Inflammatory macrophage treated with lipopolysaccharide for 1 hour (primary cell): ENCODE results near the gene GADD45GIP1.
"Not testable (repeated sequence)": the region's sequence is repeated elsewhere in the genome, so short reads cannot be mapped to it uniquely, and the experiment has no call there.

Experiments used
- DNase-seq, 2 donors: peaks; one replicate each; pipeline ENCODE4 v3.0.0-alpha.2; 2020 to 2022

Gene GADD45GIP1

GRCh38 chr19:12955996-12956395 lies 1.0 kb downstream of the GADD45GIP1 start:
- DNase-seq, result no peak

DNA sequence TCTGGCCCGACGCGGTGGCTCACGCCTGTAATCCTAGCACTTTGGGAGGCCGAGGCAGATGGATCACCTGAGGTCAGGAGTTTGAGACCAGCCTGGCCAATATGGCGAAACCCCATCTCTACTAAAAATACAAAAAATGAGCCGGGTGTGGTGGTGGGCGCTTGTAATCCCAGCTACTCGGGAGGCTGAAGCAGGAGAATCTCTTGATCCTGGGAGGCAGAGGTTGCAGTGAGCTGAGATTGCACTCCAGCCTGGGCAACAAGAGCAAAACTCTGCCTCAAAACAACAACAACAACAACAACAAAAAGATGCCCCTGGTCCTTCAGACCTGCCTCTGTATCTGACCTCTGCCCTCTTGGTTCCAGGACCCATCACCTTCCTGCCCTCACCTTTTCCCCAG lies 1.4 kb downstream of the GADD45GIP1 start:
- not testable (repeated sequence) for DNase-seq

DNA sequence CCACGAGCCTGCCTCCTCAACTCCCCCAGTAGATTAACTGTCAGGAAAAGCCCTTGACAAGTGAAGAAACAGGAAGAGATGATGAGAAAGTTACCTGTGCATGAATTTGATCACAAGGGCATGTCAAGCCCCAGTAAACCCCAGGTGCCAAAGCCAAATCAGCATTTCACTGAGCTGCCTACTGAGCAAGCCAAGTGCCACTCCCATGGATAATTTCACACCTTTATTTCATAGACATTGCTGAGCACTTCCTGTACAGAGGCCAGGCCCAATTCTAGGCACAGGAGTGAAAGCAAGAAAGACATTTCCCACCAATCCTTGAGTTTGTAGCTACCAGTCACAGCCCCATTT lies 2.4 kb downstream of the GADD45GIP1 start:
- DNase-seq, result no peak

DNA sequence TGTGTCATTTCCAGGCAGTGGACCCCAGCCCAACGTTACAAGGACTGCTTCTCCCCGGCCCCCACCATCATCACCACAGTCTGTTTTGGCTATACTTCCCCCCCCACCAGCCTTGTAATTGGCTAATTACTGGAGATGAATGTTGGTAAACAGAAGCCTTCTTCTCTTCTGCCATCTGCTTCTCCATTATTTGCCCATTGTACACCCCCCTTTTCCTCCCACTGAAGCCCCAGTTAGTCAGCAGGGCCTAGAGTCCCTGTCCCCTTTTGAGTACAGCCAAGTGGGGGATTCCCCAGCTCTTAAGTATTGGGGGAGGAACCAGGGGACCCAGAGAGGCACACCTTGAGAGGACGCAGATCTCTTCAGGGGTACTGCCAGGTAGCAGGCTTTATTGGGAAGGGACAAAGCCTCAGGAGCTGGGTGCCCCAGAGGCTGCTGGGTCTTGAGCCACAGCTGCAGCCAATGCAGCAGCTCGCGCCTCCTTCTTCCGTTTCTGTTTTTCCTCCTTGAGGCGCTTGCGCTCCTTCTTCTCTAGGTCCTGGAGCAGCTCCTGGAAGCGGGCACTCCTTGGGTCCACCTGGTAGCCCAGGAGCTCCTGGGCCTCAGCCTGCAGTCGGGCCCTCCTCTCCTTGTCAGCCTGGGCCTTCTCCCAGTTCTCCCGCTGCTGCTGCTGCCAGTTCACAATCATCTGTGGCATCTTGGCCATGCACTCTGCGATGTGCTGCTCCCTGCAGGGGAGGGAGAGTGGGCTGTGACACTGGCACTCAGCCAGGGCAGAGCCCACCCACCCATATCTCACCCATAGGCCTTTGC lies 3.0 kb downstream of the GADD45GIP1 start:
- DNase-seq, result no peak

DNA sequence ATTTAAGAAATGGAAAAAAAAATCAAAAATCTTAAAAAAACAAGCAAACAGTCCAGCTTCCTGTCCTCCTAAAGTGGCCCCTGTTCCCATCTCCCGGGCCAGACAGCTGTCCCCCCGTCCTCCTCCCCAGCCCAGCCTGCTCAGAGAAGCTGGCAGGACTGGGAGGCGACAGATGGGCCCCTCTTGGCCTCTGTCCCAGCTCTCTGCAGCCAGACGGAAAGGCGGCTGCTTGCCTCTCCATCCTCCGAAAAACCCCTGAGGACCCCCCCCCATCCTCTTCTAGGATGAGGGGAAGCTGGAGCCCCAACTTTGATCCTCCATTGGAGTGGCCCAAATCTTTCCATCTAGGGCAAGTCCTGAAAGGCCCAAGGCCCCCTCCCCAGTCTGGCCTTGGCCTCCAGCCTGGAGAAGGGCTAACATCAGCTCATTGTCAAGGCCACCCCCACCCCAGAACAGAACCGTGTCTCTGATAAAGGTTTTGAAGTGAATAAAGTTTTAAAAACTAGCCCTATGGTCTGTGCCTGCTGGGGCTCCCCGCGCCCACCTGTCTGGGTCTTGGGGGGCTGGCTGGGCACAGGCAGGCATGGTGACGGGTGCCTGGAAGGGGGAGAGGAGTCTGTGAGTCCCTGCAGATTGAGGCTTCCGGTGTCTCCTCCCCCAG lies 3.8 kb downstream of the GADD45GIP1 start:
- DNase-seq, result no peak

DNA sequence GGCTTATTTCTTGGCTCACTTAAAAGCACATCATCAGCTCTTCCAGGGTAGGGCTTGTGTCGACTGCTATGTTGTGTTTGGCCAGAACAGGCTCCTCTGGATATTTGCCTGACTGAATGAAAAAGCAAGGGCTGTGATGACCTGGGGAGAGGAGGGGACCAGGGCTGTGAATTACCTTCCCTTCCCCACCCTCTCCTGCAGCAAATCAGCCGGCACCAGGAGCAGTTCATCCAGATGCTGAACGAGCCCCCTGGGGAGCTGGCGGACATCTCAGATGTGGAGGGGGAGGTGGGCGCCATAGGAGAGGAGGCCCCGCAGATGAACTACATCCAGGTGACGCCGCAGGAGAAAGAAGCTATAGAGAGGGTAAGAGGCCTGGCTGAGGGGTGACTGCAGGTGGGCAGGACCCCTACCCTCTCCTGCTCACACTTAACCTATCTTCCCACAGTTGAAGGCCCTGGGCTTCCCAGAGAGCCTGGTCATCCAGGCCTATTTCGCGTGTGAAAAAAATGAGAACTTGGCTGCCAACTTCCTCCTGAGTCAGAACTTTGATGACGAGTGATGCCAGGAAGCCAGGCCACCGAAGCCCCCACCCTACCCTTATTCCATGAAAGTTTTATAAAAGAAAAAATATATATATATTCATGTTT lies 4.4 kb downstream of the GADD45GIP1 start:
- DNase-seq, result peak in 1 of 2 donors; percentile 61

DNA sequence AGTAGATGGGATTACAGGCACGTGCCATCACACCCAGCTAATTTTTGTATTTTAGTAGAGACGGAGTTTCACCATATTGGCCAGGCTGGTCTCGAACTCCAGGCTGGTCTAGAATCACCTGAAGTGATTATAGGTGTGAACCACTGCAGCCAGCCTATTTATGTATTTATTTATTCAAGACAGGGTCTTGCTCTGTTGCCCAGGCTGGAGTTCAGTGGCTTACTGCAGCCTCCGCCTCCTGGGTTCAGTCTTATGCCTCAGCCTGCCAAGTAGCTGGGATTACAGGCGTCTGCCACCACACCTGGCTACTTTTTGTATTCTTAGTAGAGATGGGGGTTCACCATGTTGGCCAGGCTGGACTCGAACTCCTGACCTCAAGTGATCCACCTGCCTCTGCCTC lies 5.0 kb downstream of the GADD45GIP1 start:
- not testable (repeated sequence) for DNase-seq

GRCh38 chr19:12949363-12950283 lies 7.4 kb downstream of the GADD45GIP1 start:
- DNase-seq, result no peak

DNA sequence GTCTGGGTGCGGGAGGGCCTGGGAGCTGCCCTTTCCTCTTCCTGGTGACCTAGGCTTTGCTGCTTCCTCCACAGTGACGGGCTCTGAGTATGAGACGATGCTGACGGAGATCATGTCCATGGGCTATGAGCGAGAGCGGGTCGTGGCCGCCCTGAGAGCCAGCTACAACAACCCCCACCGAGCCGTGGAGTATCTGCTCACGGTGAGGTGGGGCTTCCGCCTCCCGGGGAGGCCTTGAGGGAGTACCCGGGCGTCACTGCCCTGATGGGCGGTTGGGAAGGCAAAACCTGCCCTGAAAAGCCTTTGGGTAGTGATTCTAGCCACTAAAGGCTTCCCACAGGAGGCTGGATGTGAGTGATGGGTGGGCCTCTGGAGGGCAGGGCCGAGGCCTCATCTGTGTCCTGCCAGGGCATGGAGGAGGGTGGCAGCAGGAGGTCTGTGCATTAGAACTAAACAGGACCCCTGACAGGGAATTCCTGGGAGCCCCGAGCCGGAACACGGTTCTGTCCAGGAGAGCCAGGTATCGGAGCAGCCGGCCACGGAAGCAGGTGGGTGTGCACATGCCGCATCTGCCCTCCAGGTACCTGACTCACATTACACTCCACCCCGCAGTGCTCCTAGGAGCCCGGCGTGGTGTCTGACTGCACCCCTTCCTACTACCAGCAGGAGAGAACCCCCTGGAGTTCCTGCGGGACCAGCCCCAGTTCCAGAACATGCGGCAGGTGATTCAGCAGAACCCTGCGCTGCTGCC lies 8.2 kb downstream of the GADD45GIP1 start:
- no peak for DNase-seq

- no peak for DNase-seq
These were observed 9.1 kb downstream of the GADD45GIP1 start for GRCh38 chr19:12947702-12948611.

DNA sequence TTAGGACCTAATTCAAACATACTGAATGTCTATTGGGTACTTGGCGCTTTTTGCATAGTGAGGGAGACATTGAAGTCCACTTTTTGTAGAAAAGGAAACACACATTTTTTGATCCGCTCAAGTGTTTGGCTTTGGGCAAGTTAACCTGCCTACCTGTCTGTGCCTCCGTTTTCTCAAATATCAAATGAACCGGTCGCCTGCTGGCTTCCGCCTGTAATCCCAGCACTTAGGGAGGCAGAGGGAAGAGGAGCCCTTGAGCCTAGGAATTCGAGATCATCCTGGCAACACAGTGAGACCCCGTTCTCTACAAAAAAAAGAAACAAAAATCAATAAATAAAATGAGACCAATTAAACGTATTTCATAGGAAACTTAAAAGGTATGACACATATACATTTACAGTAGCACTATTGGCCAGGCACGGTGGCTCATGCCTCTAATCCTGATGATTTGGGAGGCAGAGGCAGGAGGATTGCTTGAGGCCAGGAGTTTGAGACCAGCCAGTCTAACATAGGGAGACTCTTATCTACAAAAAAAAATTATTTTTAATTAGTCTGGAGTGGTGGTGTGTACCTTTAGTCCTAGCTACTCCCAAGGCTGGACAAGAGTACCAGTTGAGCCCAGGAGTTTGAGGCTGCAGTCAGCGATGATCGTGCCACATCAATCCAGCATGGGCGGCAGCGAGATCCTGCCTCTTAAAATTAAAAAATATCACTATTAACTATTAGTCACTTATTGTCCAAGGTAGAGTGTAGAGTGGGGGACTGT lies 10.1 kb downstream of the GADD45GIP1 start:
- no peak for DNase-seq

DNA sequence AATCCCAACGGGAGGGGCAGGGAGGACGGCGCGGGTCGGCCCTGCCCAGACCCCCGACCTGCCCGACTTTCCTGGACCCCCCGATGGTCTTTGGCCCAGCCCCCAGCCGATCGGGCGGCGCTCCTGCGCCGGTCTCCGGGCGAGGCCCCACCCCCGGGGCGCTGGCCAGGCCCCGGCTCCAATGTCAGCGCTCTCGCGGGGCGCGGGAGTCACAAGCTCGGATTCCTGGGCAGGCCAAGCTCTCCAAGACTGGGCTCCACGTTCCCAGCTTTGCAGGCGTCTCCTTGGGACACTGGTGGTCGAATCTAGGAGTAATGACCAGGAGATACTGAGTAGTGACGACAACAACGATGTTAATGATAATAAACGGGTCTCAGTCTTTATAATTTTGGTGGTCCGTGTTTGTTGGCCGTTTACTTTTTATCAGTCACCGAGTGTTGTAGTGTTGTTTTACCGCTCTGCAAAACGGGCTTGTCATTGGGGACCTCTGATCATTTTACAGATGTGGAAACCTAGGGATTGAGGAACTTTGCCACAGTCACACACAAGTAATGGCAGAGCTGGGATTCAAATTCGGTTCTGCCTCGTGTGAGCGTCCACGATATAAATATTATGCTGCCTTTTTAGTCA lies 10.8 kb downstream of the GADD45GIP1 start:
- DNase-seq, result peak; percentile 53 to 56

GRCh38 chr19:12945479-12946091 lies 11.4 kb downstream of the GADD45GIP1 start, which contains the start of gene RAD23A:
RAD23A (plus strand) TSS chr19:12945862; CDS start chr19:12945949, 87 bp downstream.
- peak; percentile 97 to 99 for DNase-seq

GRCh38 chr19:12944104-12944674 lies 12.8 kb downstream of the GADD45GIP1 start:
- DNase-seq, result no peak

DNA sequence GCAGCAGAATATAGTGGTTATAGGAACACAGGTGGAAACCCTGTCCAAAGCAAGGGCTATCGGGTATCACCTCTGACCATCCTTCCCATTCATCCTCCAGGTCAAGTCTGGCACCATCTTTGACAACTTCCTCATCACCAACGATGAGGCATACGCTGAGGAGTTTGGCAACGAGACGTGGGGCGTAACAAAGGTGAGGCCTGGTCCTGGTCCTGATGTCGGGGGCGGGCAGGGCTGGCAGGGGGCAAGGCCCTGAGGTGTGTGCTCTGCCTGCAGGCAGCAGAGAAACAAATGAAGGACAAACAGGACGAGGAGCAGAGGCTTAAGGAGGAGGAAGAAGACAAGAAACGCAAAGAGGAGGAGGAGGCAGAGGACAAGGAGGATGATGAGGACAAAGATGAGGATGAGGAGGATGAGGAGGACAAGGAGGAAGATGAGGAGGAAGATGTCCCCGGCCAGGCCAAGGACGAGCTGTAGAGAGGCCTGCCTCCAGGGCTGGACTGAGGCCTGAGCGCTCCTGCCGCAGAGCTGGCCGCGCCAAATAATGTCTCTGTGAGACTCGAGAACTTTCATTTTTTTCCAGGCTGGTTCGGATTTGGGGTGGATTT lies 13.5 kb downstream of the GADD45GIP1 start:
- no peak for DNase-seq

DNA sequence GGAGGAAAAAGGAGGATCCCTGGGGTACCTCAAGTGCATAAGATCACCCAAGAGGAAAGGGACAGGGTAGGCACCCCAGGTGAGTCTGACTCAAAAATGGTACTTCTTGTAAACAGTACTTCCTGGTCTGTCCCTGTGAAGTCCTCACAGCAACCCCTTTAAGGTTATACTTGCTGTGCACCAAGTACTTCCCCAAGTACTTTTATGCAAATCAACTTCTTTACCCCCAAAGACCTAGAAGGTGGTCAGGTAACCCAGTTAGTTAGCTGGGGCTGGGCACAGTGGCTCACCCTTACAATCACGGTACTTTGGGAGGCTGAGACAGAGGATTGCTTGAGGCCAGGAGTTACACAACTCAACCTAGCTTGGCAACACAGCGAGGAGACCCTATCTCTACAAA lies 16.1 kb downstream of the GADD45GIP1 start:
- no peak for DNase-seq

DNA sequence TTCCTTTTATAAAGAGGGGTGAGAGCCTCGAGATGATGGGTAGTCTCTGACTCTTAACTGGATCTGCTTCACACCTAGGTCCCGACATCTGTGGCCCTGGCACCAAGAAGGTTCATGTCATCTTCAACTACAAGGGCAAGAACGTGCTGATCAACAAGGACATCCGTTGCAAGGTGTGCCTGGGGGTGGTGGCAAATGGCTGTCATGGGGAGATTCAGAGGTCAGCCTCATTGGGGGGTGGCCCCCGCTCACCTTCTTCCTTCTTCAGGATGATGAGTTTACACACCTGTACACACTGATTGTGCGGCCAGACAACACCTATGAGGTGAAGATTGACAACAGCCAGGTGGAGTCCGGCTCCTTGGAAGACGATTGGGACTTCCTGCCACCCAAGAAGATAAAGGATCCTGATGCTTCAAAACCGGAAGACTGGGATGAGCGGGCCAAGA lies 17.0 kb downstream of the GADD45GIP1 start:
- no peak for DNase-seq
